GM12891 (cell line): ENCODE data around the gene CRHBP.
"Not testable (repeated sequence)": the region's sequence is repeated elsewhere in the genome, so short reads cannot be mapped to it uniquely, and the experiment has no call there.

ENCODE experiments used
- DNase-seq: peaks from one replicate; pipeline ENCODE4 v3.0.0; 2011; ENCODE audit warnings: low spot score; ENCODE audit not compliant: insufficient read length
- FAIRE-seq: peaks from 2 replicates; lab custom pipeline; 2011; peaks lifted over from hg19 to GRCh38; lab: Jason Lieb, UNC
- PAX5 ChIP-seq: IDR thresholded peaks from 2 replicates; pipeline ENCODE4 v1.6.1; 2011; ENCODE audit warnings: low read length, moderate library complexity, mild to moderate bottlenecking; ENCODE audit not compliant: insufficient read depth, severe bottlenecking
- POLR2A ChIP-seq: IDR thresholded peaks from 2 replicates; pipeline ENCODE4 v1.6.1; 2011; ENCODE audit warnings: low read depth, low read length, control low read depth
- POLR2AphosphoS5 ChIP-seq: IDR thresholded peaks from 2 replicates; pipeline ENCODE4 v1.6.1; 2011; ENCODE audit warnings: low read depth, low read length, control low read depth
- POU2F2 ChIP-seq: IDR thresholded peaks from 2 replicates; pipeline ENCODE4 v1.6.1; 2011; ENCODE audit warnings: low read depth, mild to moderate bottlenecking, control low read depth, low read length, moderate library complexity
- SPI1 ChIP-seq: IDR thresholded peaks from 2 replicates; pipeline ENCODE4 v1.6.1; 2011; ENCODE audit warnings: low read depth, low read length, control low read depth
- TAF1 ChIP-seq: IDR thresholded peaks from 2 replicates; pipeline ENCODE4 v1.6.1; 2011; ENCODE audit warnings: low read depth, low read length, control low read depth

CRHBP gene

DNA sequence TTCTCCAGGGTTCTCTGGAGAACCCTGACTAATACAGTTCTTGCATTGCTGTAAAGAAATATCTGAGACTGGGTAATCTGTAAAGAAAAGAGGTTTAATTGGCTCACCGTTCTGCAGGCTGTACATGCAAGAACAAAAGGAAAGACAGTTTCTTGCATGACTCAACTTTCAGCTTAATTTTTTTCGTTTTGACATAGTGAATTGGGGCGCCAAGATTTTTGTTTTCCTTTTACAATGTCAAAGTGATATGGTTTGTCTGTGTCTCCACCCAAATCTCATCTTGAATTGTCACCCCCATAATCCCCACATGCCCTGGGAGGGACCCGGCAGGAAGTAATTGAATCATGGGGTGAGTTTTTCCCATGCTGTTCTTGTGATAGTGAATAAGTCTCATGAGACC lies 11.8 kb upstream of the CRHBP start:
- DNase-seq (no peak), FAIRE-seq (peak; percentile 28)
- TF ChIP-seq PAX5 (no peak), SPI1 (no peak), POLR2AphosphoS5 (no peak)

DNA sequence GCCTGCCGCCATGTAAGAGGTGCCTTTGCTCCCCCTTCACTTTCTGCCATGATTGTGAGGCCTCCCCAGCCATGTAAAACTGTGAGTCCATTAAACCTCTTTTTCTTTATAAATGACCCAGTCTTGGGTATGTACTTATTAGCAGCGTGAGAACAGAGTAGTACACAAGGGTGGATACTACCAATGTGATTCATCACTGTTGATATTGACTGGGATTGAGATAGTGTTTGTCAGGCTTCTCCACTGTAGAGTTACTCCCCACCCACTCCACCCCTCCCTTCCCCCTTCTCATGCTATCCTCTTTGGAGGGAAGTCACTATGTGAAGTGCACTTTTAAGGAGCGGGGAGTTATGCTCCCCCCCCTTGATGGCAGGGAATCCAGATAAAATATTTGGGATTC lies 11.4 kb upstream of the CRHBP start:
- DNase-seq, result no peak
- TF ChIP-seq POLR2AphosphoS5 (no peak), SPI1 (no peak), TAF1 (no peak), POU2F2 (no peak), POLR2A (no peak), PAX5 (no peak)
- no peak for FAIRE-seq

DNA sequence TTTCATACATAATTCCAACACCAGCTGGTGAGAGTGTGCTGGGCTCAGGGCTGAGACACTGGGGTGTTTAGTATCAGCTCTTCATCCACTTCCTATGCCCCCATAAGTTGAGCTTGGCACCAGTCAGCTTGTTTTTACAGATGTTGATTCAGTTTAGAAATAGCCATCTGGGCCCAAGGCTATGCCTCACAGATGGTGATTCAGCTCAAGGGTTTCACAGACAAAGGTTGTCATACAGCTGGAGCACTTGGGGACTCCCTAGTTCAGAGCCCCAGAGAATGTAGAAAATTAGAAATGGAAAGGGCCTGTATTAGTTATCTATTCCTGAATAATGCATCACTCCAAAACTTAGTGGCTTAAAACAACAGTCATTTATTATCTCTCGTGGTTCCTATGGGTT lies 10.3 kb upstream of the CRHBP start:
- TF ChIP-seq POLR2A (no peak), PAX5 (no peak), SPI1 (no peak), POLR2AphosphoS5 (no peak), POU2F2 (no peak), TAF1 (no peak)
- no peak for DNase-seq
- no peak for FAIRE-seq

- TF ChIP-seq TAF1, result no peak
- no peak for TF ChIP-seq POU2F2
- no peak for TF ChIP-seq POLR2AphosphoS5
- no peak for TF ChIP-seq PAX5
- TF ChIP-seq SPI1, result no peak
- TF ChIP-seq POLR2A, result no peak
- no peak for DNase-seq
- FAIRE-seq, result no peak
Observed at GRCh38 chr5:76943006-76943405, 9.8 kb upstream of the CRHBP start.

DNA sequence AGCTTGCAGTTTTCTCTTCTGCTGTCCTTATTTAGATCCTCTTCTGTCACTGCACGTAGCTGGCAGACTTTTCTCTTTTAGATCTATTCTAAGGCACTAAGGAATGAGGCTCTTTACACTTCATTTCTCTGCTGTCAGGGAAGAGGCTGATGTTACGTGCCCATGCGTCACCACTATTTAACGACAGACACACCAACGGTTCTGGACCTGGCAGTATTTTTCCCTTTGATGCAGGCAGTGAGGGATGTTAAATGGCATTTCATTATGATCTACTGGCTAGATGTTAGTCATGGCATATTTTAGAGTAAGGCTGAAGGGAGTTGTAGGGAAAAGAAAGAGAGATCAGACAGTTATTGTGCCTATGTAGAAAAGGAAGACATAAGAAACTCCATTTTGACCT lies 8.2 kb upstream of the CRHBP start:
- no peak for DNase-seq
- TF ChIP-seq POU2F2, result no peak
- TF ChIP-seq PAX5, result no peak
- TF ChIP-seq SPI1, result no peak
- TF ChIP-seq POLR2A, result no peak
- TF ChIP-seq POLR2AphosphoS5, result no peak
- no peak for TF ChIP-seq TAF1
- FAIRE-seq, result no peak

DNA sequence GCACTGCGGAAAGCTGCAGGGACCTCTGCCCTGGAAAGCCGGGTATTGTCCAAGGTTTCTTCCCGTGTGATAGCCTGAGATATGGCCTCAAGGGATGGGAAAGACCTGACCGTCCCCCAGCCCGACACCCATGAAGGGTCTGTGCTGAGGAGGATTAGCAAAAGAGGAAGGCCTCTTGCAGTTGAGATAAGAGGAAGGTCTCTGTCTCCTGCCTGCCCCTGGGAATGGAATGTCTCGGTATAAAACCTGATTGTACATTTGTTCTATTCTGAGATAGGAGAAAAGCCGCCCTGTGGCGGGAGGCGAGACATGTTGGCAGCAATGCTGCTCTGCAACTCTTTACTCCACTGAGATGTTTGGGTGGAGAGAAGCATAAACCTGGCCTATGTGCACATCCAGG lies 7.6 kb upstream of the CRHBP start:
- not testable (repeated sequence) for FAIRE-seq

GRCh38 chr5:76946090-76946489 lies 6.8 kb upstream of the CRHBP start:
- TF ChIP-seq POLR2AphosphoS5 (no peak), POLR2A (no peak), POU2F2 (no peak), PAX5 (no peak), SPI1 (no peak), TAF1 (no peak)
- no peak for FAIRE-seq
- DNase-seq, result no peak

More for the DNA sequence above, 7.6 kb upstream of the CRHBP start:
- DNase-seq, result not testable (repeated sequence)

GRCh38 chr5:76947082-76947503 lies 5.8 kb upstream of the CRHBP start:
- no peak for DNase-seq
- TF ChIP-seq PAX5 (no peak), SPI1 (no peak), POLR2AphosphoS5 (no peak), POU2F2 (no peak), POLR2A (no peak), TAF1 (no peak)
- no peak for FAIRE-seq

GRCh38 chr5:76953551-76954382 lies 922 bp downstream of the CRHBP start:
- no peak for TF ChIP-seq SPI1
- TF ChIP-seq TAF1, result no peak
- TF ChIP-seq PAX5, result no peak
- TF ChIP-seq POLR2A, result no peak
- no peak for TF ChIP-seq POLR2AphosphoS5
- TF ChIP-seq POU2F2, result no peak
- no peak for DNase-seq
- FAIRE-seq, result no peak

DNA sequence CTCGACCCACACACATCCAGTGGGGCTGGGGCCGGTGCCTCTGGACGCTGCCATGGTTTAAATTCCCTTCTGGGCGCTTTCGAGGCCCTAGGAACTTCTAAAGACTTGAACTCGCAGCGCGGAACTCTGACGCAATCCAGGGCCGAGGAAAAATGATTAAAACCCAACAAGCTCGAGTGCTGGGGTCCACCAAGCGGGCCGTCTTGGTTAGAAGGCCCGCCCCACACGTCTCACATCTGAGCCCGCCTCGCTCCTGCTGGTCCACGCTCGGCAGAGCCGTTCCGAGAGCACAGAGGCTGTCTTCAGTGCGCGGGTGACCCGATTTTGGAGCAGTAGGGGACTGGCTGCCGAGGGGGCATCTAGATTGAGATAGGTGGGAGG lies 1.5 kb downstream of the CRHBP start:
- no peak for FAIRE-seq
- no peak for DNase-seq
- TF ChIP-seq POLR2A, result no peak
- no peak for TF ChIP-seq POU2F2
- no peak for TF ChIP-seq SPI1
- no peak for TF ChIP-seq TAF1
- no peak for TF ChIP-seq POLR2AphosphoS5
- TF ChIP-seq PAX5, result no peak

DNA sequence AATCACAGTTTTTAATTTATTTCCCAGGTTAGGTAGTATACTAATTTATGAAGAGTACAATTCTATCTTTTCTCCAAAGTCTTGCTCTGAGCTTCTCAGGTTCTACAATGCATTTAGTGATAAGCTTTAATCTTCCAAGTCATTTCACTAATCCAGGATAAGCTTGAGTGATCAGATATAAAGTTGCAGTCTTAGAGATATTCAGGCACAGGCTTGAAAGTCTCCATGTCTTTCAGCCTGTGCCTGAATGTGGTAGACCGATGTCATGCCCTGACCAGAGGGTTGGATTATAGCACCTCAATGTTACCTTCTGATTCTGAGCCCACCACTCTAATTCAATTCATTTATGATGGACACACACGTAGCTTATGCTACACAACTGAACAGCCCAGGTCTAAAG lies 3.2 kb downstream of the CRHBP start:
- TF ChIP-seq SPI1 (no peak), POU2F2 (no peak), PAX5 (no peak), TAF1 (no peak), POLR2AphosphoS5 (no peak), POLR2A (no peak)
- FAIRE-seq (no peak), DNase-seq (no peak)
